ENCODE results near the gene PHOX2B.

PHOX2B gene

GRCh38 chr4:41746440-41747229, 1.9 kb downstream of the PHOX2B start:
- H3K4me3 ChIP-seq (ENCODE audit: low read length): no peak overlapping the region

GRCh38 chr4:41746025-41746439, 2.5 kb downstream of the PHOX2B start:
- Histone ChIP-seq H3F3A (ENCODE audit: insufficient read depth, low read length) (no peaks in the 10 kb centered on the region), H3K9me3 (replicated peaks; ENCODE audit: insufficient read depth, low read length) (no peaks in the 10 kb centered on the region), H3K4me1 (ENCODE audit: low read length) (no peaks in the 10 kb centered on the region), H3K9me2 (replicated peaks; ENCODE audit: insufficient read depth, low read length) (no peaks in the 10 kb centered on the region), H3K36me3 (replicated peaks; ENCODE audit: insufficient read depth, low read length) (no peaks in the 10 kb centered on the region), H3K4me2 (ENCODE audit: low read depth, low read length) (no peak overlapping the region), H3K9ac (ENCODE audit: low read length) (no peak overlapping the region), H3K27ac (ENCODE audit: low read length) (no peak overlapping the region), H3K79me2 (ENCODE audit: low read length) (no peaks in the 10 kb centered on the region), H4K20me1 (ENCODE audit: insufficient read depth, low read length) (no peaks in the 10 kb centered on the region), H2AFZ (ENCODE audit: low read length) (no peak overlapping the region), H3K27me3 (replicated peaks; ENCODE audit: insufficient read depth, low read length) (no peaks in the 10 kb centered on the region), H3K4me3 (ENCODE audit: low read length) (no peak overlapping the region)
- DNase-seq: no peak
- no peak for TF ChIP-seq EZH2 (optimal IDR thresholded peaks at IDR 0.05; ENCODE audit: low read depth, low read length)
- no peak for TF ChIP-seq CTCF (IDR thresholded peaks at IDR 0.05; ENCODE audit: low read length)
- no peak for TF ChIP-seq EZH2phosphoT487 (IDR thresholded peaks at IDR 0.05; ENCODE audit: low read length)

More at GRCh38 chr4:41746440-41747229, 1.9 kb downstream of the PHOX2B start:
- H3K36me3 ChIP-seq (replicated peaks; ENCODE audit: insufficient read depth, low read length): no peaks in the 10 kb centered on the region
- H4K20me1 ChIP-seq (ENCODE audit: insufficient read depth, low read length): no peaks in the 10 kb centered on the region
- TF ChIP-seq CTCF (IDR thresholded peaks at IDR 0.05; ENCODE audit: low read length): no peak
- TF ChIP-seq EZH2phosphoT487 (IDR thresholded peaks at IDR 0.05; ENCODE audit: low read length): no peak
- no peak for TF ChIP-seq EZH2 (optimal IDR thresholded peaks at IDR 0.05; ENCODE audit: low read depth, low read length)
- H3K27me3 ChIP-seq (replicated peaks; ENCODE audit: insufficient read depth, low read length): no peaks in the 10 kb centered on the region
- no peak overlapping the region for H3K4me2 ChIP-seq (ENCODE audit: low read depth, low read length)
- no peak overlapping the region for H3K27ac ChIP-seq (ENCODE audit: low read length)
- DNase-seq: no peak
- H3K79me2 ChIP-seq (ENCODE audit: low read length): no peaks in the 10 kb centered on the region
- no peak overlapping the region for H2AFZ ChIP-seq (ENCODE audit: low read length)
- H3K4me1 ChIP-seq (ENCODE audit: low read length): no peaks in the 10 kb centered on the region
- no peaks in the 10 kb centered on the region for H3K9me3 ChIP-seq (replicated peaks; ENCODE audit: insufficient read depth, low read length)
- no peak overlapping the region for H3K9ac ChIP-seq (ENCODE audit: low read length)
- H3K9me2 ChIP-seq (replicated peaks; ENCODE audit: insufficient read depth, low read length): no peaks in the 10 kb centered on the region
- no peaks in the 10 kb centered on the region for H3F3A ChIP-seq (ENCODE audit: insufficient read depth, low read length)

DNA sequence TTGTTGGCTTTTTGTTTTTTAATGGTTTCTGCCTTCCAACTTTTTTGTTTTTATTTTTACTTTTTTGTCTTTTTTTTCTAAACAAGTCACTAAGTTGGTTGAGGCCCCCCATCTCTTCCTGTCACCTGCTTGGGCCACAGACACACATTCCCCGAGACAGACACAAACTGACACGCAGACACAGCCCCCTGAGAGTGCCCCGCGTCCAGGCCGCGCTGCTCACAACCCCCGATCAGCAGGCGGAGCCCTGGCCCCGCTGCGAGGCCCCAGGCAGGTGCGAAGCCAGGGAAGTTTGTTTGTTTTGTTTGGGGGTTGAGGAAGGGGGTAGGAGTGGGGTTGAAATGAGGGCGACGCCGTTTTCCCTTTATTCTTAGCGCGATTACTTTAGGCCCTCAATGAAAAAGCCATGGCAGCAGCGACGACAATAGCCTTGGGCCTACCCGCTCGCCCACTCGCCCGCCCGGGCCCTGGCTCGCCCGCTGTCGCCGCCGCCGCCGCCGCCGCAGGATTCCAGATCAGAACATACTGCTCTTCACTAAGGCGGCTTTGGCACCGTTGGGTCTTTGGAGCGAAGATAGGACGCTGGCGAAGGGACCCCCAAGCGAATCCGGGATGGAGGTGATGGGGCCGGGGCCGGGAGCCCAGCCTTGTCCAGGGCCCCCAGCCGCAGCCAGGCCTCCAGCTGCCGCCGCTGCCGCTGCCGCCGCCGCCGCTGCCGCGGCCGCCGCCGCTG, 3.1 kb downstream of the PHOX2B start:
- Histone ChIP-seq H3K4me3 (ENCODE audit: low read length) (no peak overlapping the region), H3K4me2 (ENCODE audit: low read depth, low read length) (no peak overlapping the region)
- TF ChIP-seq EZH2 (optimal IDR thresholded peaks at IDR 0.05; ENCODE audit: low read depth, low read length): no peak
- no peak for TF ChIP-seq EZH2phosphoT487 (IDR thresholded peaks at IDR 0.05; ENCODE audit: low read length)
- TF ChIP-seq CTCF (IDR thresholded peaks at IDR 0.05; ENCODE audit: low read length): no peak

More for the DNA sequence above, 3.1 kb downstream of the PHOX2B start:
- no peak overlapping the region for H3K9ac ChIP-seq (ENCODE audit: low read length)
- H3F3A ChIP-seq (ENCODE audit: insufficient read depth, low read length): no peaks in the 10 kb centered on the region
- no peaks in the 10 kb centered on the region for H3K36me3 ChIP-seq (replicated peaks; ENCODE audit: insufficient read depth, low read length)
- no peaks in the 10 kb centered on the region for H3K9me3 ChIP-seq (replicated peaks; ENCODE audit: insufficient read depth, low read length)
- no peaks in the 10 kb centered on the region for H4K20me1 ChIP-seq (ENCODE audit: insufficient read depth, low read length)
- H3K79me2 ChIP-seq (ENCODE audit: low read length): no peaks in the 10 kb centered on the region
- no peaks in the 10 kb centered on the region for H3K4me1 ChIP-seq (ENCODE audit: low read length)
- no peaks in the 10 kb centered on the region for H3K9me2 ChIP-seq (replicated peaks; ENCODE audit: insufficient read depth, low read length)
- no peaks in the 10 kb centered on the region for H3K27me3 ChIP-seq (replicated peaks; ENCODE audit: insufficient read depth, low read length)
- DNase-seq: no peak
- no peak overlapping the region for H2AFZ ChIP-seq (ENCODE audit: low read length)
- H3K27ac ChIP-seq (ENCODE audit: low read length): no peak overlapping the region
